Measurements from ENCODE around the gene ARHGEF3. TPM values are rescaled to one million over a fixed set of nuclear protein-coding genes. Genes with fewer than 3 reads are reported as not detected.

ARHGEF3 gene
- total RNA-seq, 4 donors from 2014 or later = 3.1 to 11.6 (median 5.7) TPM

DNA sequence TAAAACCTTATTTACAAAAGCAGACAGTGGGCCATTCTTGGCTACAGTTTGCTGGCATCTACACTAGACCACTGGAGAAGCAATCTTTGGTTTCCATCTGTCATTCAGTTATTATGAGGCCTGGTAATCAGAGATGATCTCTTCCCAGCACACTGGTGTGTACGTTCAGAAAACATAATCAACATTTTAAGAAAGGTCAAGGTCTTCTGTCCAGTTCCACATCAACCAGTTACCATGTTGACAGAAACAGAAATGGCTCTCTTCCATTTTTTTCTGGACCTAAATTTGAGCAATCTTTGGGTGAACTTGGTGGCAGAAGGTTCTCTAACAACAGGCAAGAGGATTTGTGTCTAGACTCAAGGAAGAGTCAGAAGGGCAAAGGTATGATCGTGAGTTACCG is 29.8 kb upstream of the ARHGEF3 start:
- H3K27ac ChIP-seq = no peak overlapping the region
- in situ Hi-C loops (cut with MboI; ENCODE audit: low sequenced_read_pairs in 4 of 4) (no loop called here), intact Hi-C loops (cut with DNase I; ENCODE audit: low total_unique reads) (no loop called here)
- H3K27me3 ChIP-seq = no peaks in the 10 kb centered on the region
- no peaks in the 10 kb centered on the region for H3K9me3 ChIP-seq
- TF ChIP-seq, protein P1, sequence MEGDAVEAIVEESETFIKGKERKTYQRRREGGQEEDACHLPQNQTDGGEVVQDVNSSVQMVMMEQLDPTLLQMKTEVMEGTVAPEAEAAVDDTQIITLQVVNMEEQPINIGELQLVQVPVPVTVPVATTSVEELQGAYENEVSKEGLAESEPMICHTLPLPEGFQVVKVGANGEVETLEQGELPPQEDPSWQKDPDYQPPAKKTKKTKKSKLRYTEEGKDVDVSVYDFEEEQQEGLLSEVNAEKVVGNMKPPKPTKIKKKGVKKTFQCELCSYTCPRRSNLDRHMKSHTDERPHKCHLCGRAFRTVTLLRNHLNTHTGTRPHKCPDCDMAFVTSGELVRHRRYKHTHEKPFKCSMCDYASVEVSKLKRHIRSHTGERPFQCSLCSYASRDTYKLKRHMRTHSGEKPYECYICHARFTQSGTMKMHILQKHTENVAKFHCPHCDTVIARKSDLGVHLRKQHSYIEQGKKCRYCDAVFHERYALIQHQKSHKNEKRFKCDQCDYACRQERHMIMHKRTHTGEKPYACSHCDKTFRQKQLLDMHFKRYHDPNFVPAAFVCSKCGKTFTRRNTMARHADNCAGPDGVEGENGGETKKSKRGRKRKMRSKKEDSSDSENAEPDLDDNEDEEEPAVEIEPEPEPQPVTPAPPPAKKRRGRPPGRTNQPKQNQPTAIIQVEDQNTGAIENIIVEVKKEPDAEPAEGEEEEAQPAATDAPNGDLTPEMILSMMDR (IDR thresholded peaks at IDR 0.05 in 4 of 5, conservative IDR thresholded peaks at IDR 0.05 in 1 of 5) = no peak
- no peak for TF ChIP-seq POLR2A (IDR thresholded peaks at IDR 0.05)
- no peak for ATAC-seq
- DNase-seq = no peak
- H3K4me1 ChIP-seq = no peaks in the 10 kb centered on the region
- no peaks in the 10 kb centered on the region for H3K36me3 ChIP-seq
- H3K4me3 ChIP-seq = no peak overlapping the region

DNA sequence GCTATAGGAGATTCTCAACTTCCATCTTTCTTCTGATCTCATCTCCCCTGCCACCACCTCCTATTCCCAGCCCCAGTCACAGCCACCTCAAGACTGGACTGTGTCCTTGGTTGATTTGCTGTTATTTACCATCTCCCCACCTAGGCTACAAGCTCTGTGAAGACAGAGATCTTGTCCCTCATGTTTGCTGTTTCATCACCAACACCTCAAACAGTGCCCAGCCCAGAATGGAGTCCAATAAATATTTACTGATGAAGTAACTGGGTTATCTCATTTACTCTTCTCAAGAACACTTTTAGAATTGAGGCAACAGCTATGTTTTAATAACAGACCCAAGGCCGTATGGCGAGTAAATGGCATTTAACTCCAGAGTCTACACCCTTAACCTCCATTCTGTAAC is 29.1 kb upstream of the ARHGEF3 start:
- TF ChIP-seq POLR2A (IDR thresholded peaks at IDR 0.05) = no peak
- TF ChIP-seq, protein P1 (IDR thresholded peaks at IDR 0.05 in 4 of 5, conservative IDR thresholded peaks at IDR 0.05 in 1 of 5) = no peak
- intact Hi-C loops (cut with DNase I; ENCODE audit: low total_unique reads) (no loop called here), in situ Hi-C loops (cut with MboI; ENCODE audit: low sequenced_read_pairs in 4 of 4) (no loop called here)
- Histone ChIP-seq H3K4me3 (no peak overlapping the region), H3K27ac (no peak overlapping the region), H3K9me3 (no peaks in the 10 kb centered on the region), H3K36me3 (no peaks in the 10 kb centered on the region), H3K4me1 (no peaks in the 10 kb centered on the region), H3K27me3 (no peaks in the 10 kb centered on the region)
- DNase-seq = no peak
- ATAC-seq = no peak

DNA sequence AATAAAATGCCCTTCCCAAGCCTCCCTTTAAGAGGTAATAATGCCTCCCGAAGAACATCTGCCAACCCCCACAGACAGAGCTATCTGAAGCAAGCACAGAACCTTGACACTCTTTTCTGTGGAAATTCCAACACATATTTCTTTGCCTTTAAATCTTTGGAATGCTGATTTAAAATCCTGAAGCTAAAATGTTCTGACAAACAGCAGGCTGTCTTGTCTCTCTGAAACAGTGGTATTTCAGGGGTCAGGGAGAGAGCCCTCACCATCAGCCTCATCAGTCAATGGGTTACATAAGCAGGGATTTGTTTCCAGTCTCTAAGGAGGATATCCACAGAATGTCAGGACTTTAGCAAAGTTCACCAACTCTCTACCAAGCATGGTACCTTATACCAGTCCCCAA is 27.8 kb upstream of the ARHGEF3 start:
- TF ChIP-seq, protein P1 (IDR thresholded peaks at IDR 0.05 in 4 of 5, conservative IDR thresholded peaks at IDR 0.05 in 1 of 5) = no peak
- no peak for TF ChIP-seq POLR2A (IDR thresholded peaks at IDR 0.05)
- DNase-seq = no peak

DNA sequence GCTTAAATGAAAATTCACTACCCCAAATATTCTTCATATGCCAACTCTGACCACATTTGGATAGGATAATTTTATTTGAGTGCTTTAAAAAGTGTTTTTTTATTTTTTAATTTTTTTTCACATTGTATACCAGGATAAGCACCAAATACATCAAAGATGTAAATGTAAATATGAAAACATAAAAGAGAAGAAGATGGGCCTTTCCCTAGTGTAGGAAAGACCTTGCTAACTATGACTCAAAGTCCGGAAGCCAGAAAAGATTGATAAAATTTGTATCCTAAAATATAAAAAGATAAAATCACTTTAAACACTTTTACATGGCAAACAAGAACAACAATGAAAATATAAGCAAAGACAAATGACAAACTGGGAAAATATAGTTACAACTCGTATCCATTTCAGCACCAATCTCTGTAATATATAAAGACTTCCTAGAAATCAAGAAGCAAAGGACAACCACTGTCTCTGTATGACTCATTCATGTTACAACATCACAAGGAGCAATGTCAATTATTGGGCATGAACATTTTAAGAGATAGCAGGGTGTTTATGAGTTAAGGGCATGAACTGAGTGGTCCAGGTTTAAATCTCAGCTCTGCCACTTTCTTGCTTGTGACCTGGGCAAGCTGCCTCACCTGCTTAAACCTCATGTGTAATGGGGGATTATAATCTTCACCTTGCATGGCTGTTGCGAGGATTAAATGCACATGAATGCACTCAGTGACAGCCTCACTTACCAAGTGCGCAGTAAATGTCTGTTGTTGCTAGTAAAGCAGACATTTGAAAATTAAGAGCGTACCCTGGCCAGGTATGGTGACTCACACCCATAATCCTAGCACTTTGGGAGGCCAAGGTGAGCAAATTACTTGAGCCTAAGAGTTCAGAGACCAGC is 25.3 kb upstream of the ARHGEF3 start:
- in situ Hi-C loops (cut with MboI; ENCODE audit: low sequenced_read_pairs in 4 of 4) (no loop called here), intact Hi-C loops (cut with DNase I; ENCODE audit: low total_unique reads) (no loop called here)
- H3K27ac ChIP-seq = no peak overlapping the region
- no peak overlapping the region for H3K4me3 ChIP-seq
- TF ChIP-seq POLR2A (IDR thresholded peaks at IDR 0.05) = no peak
- TF ChIP-seq, protein P1 (IDR thresholded peaks at IDR 0.05 in 4 of 5, conservative IDR thresholded peaks at IDR 0.05 in 1 of 5) = no peak
- H3K4me1 ChIP-seq = no peaks in the 10 kb centered on the region
- H3K27me3 ChIP-seq = no peaks in the 10 kb centered on the region
- no peak for DNase-seq
- H3K36me3 ChIP-seq = no peaks in the 10 kb centered on the region
- no peaks in the 10 kb centered on the region for H3K9me3 ChIP-seq
- ATAC-seq = no peak

More for the DNA sequence above, 27.8 kb upstream of the ARHGEF3 start:
- no peaks in the 10 kb centered on the region for H3K27me3 ChIP-seq
- H3K36me3 ChIP-seq = no peaks in the 10 kb centered on the region
- in situ Hi-C loops (cut with MboI; ENCODE audit: low sequenced_read_pairs in 4 of 4) (no loop called here), intact Hi-C loops (cut with DNase I; ENCODE audit: low total_unique reads) (no loop called here)
- ATAC-seq = no peak
- H3K9me3 ChIP-seq = no peaks in the 10 kb centered on the region
- no peak overlapping the region for H3K27ac ChIP-seq
- no peaks in the 10 kb centered on the region for H3K4me1 ChIP-seq
- no peak overlapping the region for H3K4me3 ChIP-seq
